ENCODE results near the gene ITPA.

ITPA gene

DNA sequence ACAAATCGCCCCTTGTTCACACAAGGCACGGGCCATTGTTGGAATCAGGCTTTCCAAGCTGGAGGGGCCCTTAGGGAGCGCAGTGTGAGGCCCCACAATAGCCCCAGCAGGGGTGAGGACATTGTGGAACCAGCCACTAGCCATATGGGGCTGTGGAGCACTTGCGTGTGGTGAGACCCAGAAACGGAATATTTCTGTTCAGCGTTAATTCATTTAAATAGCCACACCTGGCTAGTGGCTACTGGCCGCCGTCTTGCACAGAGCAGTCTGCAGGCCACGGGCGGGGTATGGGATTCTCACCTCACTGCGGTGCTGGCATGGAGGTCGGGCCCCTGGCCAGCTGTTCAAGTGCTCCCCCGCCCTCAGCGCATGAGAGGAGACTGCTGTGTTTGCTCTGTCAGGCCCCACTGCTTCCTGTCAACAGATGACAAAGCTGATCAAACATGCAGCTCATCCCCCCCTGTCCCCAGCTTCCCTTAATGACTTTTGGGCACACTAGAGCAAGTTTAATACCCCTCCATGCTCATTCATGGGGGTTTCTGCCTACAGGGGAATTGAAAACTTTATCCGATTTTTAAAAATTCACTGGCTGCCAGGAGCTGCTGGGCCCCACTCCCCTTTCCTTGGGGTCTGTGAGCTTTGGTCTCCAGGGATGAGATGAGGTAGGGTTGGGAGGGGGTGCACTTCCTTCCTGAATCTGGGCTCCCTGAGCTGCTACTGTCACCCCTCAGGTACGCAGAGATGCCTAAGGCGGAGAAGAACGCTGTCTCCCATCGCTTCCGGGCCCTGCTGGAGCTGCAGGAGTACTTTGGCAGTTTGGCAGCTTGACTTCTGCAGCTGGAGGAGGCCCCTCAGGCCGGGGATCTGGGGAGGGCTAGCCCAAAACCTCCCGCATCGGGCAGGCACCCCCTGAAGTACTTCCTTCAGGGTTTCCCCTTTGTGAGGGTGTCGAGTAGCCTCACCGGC lies 13.6 kb downstream of the ITPA start:
- no peak overlapping the region for H3K4me3 ChIP-seq (ENCODE audit: low read depth, low read length)
- TF ChIP-seq, protein P1, sequence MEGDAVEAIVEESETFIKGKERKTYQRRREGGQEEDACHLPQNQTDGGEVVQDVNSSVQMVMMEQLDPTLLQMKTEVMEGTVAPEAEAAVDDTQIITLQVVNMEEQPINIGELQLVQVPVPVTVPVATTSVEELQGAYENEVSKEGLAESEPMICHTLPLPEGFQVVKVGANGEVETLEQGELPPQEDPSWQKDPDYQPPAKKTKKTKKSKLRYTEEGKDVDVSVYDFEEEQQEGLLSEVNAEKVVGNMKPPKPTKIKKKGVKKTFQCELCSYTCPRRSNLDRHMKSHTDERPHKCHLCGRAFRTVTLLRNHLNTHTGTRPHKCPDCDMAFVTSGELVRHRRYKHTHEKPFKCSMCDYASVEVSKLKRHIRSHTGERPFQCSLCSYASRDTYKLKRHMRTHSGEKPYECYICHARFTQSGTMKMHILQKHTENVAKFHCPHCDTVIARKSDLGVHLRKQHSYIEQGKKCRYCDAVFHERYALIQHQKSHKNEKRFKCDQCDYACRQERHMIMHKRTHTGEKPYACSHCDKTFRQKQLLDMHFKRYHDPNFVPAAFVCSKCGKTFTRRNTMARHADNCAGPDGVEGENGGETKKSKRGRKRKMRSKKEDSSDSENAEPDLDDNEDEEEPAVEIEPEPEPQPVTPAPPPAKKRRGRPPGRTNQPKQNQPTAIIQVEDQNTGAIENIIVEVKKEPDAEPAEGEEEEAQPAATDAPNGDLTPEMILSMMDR (conservative IDR thresholded peaks at IDR 0.05; ENCODE audit: low read depth, low read length), result no peak
- DNase-seq (ENCODE audit: low read depth), result no peak

DNA sequence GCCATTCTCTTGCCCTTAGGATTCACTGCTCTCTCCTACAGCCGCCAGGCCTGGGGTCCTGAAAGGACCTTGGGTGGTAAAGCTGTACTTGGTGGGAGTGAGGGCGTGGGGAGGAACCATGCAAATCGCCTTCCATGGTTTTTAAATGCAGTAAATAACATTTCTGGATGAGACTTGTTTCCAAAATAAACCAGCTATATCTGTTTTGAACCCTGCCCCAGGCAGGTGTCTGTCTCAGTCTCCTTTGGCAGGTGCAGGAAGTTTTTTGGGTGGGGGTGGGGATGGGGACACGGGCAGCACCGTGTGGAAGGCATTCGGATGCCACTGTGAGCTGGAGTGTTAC lies 14.3 kb downstream of the ITPA start:
- H3K4me3 ChIP-seq (ENCODE audit: low read depth, low read length), result no peak overlapping the region
- TF ChIP-seq, protein P1 (conservative IDR thresholded peaks at IDR 0.05; ENCODE audit: low read depth, low read length), result no peak
- no peak for DNase-seq (ENCODE audit: low read depth)

DNA sequence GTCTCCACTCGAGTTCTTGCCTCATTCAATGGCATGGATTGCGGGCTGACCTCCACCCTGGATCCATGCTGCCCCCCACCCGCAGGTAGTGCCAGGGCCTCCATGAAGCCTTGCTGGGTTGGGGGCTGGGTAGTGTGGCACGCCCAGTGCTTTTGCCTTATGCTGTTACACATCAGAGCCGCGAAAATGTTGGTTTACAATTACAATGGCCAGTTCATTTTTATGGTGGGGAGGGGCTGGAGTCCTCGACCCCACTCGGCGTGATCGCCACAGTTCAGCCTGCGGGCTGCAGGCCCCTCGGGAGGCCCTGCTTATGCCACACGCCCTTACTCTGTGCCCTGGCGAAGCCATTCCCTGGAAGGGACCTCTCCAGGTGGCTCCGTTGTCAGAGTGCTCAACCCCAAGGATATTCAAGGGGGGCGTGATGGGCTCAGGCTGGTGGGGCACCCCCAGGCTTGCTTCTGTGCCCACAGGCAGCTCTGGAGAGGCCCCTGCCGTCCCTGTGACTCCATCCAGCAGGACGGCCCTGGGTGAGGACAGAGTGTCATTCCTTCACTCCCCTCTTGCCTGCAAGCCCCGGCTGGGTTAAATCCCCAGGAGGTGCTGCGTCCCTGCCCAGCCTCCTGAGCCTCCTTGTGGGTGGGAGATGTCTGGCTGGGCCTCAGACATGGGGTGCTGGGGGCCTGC lies 14.8 kb downstream of the ITPA start:
- no peak for DNase-seq (ENCODE audit: low read depth)
- TF ChIP-seq, protein P1 (conservative IDR thresholded peaks at IDR 0.05; ENCODE audit: low read depth, low read length), result no peak
- H3K4me3 ChIP-seq (ENCODE audit: low read depth, low read length), result no peak overlapping the region

DNA sequence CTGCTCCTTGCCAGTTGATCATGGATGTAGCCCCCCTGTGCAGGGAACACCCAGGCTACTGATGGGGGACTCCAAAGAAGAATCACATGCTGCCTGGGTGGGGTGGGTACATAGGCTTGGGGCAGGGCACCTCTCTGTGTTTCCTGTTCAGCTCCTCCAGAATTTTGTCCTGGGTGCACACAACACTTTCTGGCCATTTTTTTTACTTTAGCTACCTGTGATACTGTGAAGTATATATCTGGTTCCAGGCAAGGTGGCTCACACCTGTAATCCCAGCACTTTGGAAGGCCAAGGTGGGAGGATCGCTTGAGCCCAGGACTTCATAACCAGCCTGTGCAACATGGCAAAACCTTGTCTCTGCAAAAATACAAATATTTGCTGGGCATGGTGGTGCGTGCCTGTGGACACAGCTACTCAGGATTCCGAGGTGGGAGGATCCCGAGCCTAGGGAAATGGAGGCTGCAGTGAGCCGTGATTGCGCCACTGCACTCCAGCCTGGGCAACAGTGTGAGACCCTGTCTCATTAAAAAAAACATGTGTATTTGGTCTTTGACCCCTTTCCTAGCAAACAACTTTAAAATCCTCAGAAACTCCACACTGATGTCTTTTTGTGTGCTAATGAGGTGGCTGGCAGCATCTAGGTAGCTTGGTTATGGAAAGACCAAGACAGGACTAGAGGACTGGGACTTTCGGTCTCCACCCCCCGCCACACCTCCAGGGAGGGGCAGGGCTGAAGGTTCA lies 15.6 kb downstream of the ITPA start:
- no peak for DNase-seq (ENCODE audit: low read depth)
- TF ChIP-seq, protein P1 (conservative IDR thresholded peaks at IDR 0.05; ENCODE audit: low read depth, low read length), result no peak
- H3K4me3 ChIP-seq (ENCODE audit: low read depth, low read length), result no peak overlapping the region

DNA sequence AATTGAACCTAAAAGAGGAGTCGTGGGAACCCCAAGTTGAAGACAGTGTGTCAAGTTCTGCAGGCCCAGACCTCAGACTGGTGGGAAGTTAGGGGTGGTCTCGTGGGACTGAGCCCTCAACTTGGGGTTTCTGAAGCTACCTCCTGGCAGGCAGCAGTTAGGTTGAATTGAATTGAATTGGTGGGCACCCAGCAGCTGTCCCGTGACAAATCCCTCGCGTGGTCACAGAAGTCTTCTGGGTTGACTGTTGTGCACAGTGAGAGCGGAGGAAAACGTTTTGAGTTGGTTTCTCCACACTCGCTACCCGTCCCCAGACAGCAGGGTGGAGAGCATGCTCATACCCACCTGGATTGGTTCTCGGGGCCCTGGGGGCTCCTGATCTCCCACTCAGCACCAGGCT lies 16.8 kb downstream of the ITPA start:
- no peak for DNase-seq (ENCODE audit: low read depth)
- no peak overlapping the region for H3K4me3 ChIP-seq (ENCODE audit: low read depth, low read length)
- TF ChIP-seq, protein P1 (conservative IDR thresholded peaks at IDR 0.05; ENCODE audit: low read depth, low read length), result no peak

DNA sequence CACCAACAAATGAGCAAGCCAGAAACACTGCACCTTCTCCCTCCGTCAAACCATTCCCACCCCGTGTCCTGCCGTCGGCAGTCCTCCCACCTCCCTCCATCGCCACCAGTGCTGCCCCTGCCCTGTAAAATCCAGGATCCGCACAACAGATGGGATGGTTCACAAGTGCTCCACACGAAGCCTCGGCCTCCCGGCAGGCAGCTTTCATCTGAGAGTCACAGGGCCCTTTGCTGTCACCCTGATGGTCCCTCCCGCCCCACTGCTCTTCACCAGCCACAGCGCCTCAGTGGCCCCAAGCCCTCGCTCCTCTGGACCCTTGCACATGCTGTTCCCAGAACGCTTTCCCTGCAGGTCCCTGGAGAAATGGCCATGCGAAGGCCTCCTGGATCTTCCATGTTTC lies 17.6 kb downstream of the ITPA start:
- no peak overlapping the region for H3K4me3 ChIP-seq (ENCODE audit: low read depth, low read length)
- DNase-seq (ENCODE audit: low read depth), result no peak
- TF ChIP-seq, protein P1 (conservative IDR thresholded peaks at IDR 0.05; ENCODE audit: low read depth, low read length), result no peak
